ENCODE results near the gene GOLGA7B.

Gene GOLGA7B

GRCh38 chr10:97889461-97890265, 40.0 kb downstream of the GOLGA7B start:
- Histone ChIP-seq H3K9me3 (ENCODE audit: insufficient read depth, low read length) (no peaks in the 10 kb centered on the region), H4K20me1 (ENCODE audit: insufficient read depth, low read length) (no peaks in the 10 kb centered on the region), H3K27ac (ENCODE audit: low read length) (no peak overlapping the region), H3K79me2 (ENCODE audit: low read length) (no peaks in the 10 kb centered on the region), H3K36me3 (replicated peaks; ENCODE audit: low read depth, low read length) (no peaks in the 10 kb centered on the region), H3K4me3 (ENCODE audit: low read length) (no peak overlapping the region), H3K27me3 (ENCODE audit: low read depth, low read length) (peaks cover 5% of the 10 kb centered on the region), H3K4me1 (ENCODE audit: low read length) (no peaks in the 10 kb centered on the region), H2AFZ (ENCODE audit: low read depth, low read length) (no peak overlapping the region), H3K4me2 (ENCODE audit: low read length) (no peak overlapping the region), H3K9ac (ENCODE audit: low read length) (no peak overlapping the region)
- TF ChIP-seq EZH2phosphoT487 (IDR thresholded peaks at IDR 0.05; ENCODE audit: low read depth) = no peak
- no peak for TF ChIP-seq CTCF (IDR thresholded peaks at IDR 0.05; ENCODE audit: low read depth, low read length)

GRCh38 chr10:97891497-97892167, 42.0 kb downstream of the GOLGA7B start:
- Histone ChIP-seq H3K4me1 (ENCODE audit: low read length) (no peaks in the 10 kb centered on the region), H3K27me3 (ENCODE audit: low read depth, low read length) (peaks cover 5% of the 10 kb centered on the region), H3K9me3 (ENCODE audit: insufficient read depth, low read length) (no peaks in the 10 kb centered on the region), H3K27ac (ENCODE audit: low read length) (no peak overlapping the region), H4K20me1 (ENCODE audit: insufficient read depth, low read length) (no peaks in the 10 kb centered on the region), H3K79me2 (ENCODE audit: low read length) (no peaks in the 10 kb centered on the region), H2AFZ (ENCODE audit: low read depth, low read length) (no peak overlapping the region), H3K36me3 (replicated peaks; ENCODE audit: low read depth, low read length) (no peaks in the 10 kb centered on the region), H3K4me3 (ENCODE audit: low read length) (no peak overlapping the region), H3K9ac (ENCODE audit: low read length) (no peak overlapping the region), H3K4me2 (ENCODE audit: low read length) (no peak overlapping the region)
- TF ChIP-seq EZH2phosphoT487 (IDR thresholded peaks at IDR 0.05; ENCODE audit: low read depth) (no peak), CTCF (IDR thresholded peaks at IDR 0.05; ENCODE audit: low read depth, low read length) (no peak)

- H3K79me2 ChIP-seq (ENCODE audit: low read length) = no peaks in the 10 kb centered on the region
- no peaks in the 10 kb centered on the region for H3K4me1 ChIP-seq (ENCODE audit: low read length)
- TF ChIP-seq CTCF (IDR thresholded peaks at IDR 0.05; ENCODE audit: low read depth, low read length) = no peak
- no peaks in the 10 kb centered on the region for H4K20me1 ChIP-seq (ENCODE audit: insufficient read depth, low read length)
- H3K27me3 ChIP-seq (ENCODE audit: low read depth, low read length) = peaks cover 5% of the 10 kb centered on the region
- H3K9me3 ChIP-seq (ENCODE audit: insufficient read depth, low read length) = no peaks in the 10 kb centered on the region
- H3K27ac ChIP-seq (ENCODE audit: low read length) = no peak overlapping the region
- H3K36me3 ChIP-seq (replicated peaks; ENCODE audit: low read depth, low read length) = no peaks in the 10 kb centered on the region
- no peak overlapping the region for H3K4me2 ChIP-seq (ENCODE audit: low read length)
- H3K9ac ChIP-seq (ENCODE audit: low read length) = no peak overlapping the region
- H2AFZ ChIP-seq (ENCODE audit: low read depth, low read length) = no peak overlapping the region
- H3K4me3 ChIP-seq (ENCODE audit: low read length) = no peak overlapping the region
Observed at GRCh38 chr10:97892506-97892905, 42.9 kb downstream of the GOLGA7B start.

GRCh38 chr10:97892939-97893338, 43.3 kb downstream of the GOLGA7B start:
- Histone ChIP-seq H3K79me2 (ENCODE audit: low read length) (no peaks in the 10 kb centered on the region), H4K20me1 (ENCODE audit: insufficient read depth, low read length) (no peaks in the 10 kb centered on the region), H3K4me1 (ENCODE audit: low read length) (no peaks in the 10 kb centered on the region), H2AFZ (ENCODE audit: low read depth, low read length) (no peak overlapping the region), H3K27ac (ENCODE audit: low read length) (no peak overlapping the region), H3K27me3 (ENCODE audit: low read depth, low read length) (peaks cover 5% of the 10 kb centered on the region), H3K4me3 (ENCODE audit: low read length) (no peak overlapping the region), H3K4me2 (ENCODE audit: low read length) (no peak overlapping the region), H3K36me3 (replicated peaks; ENCODE audit: low read depth, low read length) (no peaks in the 10 kb centered on the region), H3K9me3 (ENCODE audit: insufficient read depth, low read length) (no peaks in the 10 kb centered on the region), H3K9ac (ENCODE audit: low read length) (no peak overlapping the region)
- no peak for TF ChIP-seq CTCF (IDR thresholded peaks at IDR 0.05; ENCODE audit: low read depth, low read length)
